ENCODE results near the gene ZDHHC16.

DNA sequence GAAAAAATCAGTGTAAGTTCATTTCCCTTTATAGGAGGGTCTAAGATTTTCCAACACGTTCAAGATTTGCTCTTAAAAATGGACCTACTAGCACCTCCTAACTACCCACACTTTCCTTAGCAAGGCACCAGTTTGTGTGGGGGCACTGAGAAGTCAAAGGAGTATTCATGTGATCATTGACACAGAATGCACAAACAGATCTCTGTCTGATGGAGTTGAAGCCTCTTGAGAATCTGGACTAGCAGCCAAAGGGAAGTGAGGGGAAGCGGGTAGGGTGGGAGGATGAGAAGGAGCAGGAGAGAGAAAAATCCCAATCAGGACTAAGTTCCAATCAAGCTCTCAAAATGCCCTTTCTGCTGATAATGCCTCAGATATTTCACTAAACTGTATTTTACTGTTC lies 48.2 kb downstream of the ZDHHC16 start:
- TF ChIP-seq POLR2A (IDR thresholded peaks at IDR 0.05) (no peak), POLR2AphosphoS5 (IDR thresholded peaks at IDR 0.05) (no peak)

All from upper lobe of left lung (tissue), 4 donors.